H9 (cell line): ENCODE data around the gene ZNF678. TPM values are rescaled to one million over a fixed set of nuclear protein-coding genes. Genes with fewer than 3 reads are reported as not detected.

Experiments
- DNase-seq: peaks from one replicate; pipeline ENCODE4 v3.0.0-alpha.2; 2017
- H2AFZ ChIP-seq: one replicate; pipeline ENCODE4 v1.6.1; 2013; ENCODE audit warnings: mild to moderate bottlenecking, low read length, control low read depth, moderate library complexity
- H2AK5ac ChIP-seq: 2 replicates; pipeline ENCODE4 v1.6.1; 2013; ENCODE audit warnings: low read length, control low read depth, mixed read lengths; ENCODE audit not compliant: insufficient read length
- H2BK120ac ChIP-seq: one replicate; pipeline ENCODE4 v1.6.1; 2013; ENCODE audit warnings: low read depth, mild to moderate bottlenecking, low read length, control low read depth, inconsistent platforms; ENCODE audit not compliant: poor library complexity, severe bottlenecking
- H2BK12ac ChIP-seq: 2 replicates; pipeline ENCODE4 v1.6.1; 2013; ENCODE audit warnings: low read length, control low read depth, mixed read lengths, low read depth; ENCODE audit not compliant: insufficient read length
- H2BK15ac ChIP-seq: 2 replicates; pipeline ENCODE4 v1.6.1; 2013; ENCODE audit warnings: low read depth, low read length, control low read depth
- H2BK20ac ChIP-seq: one replicate; pipeline ENCODE4 v1.6.1; 2013; ENCODE audit warnings: low read depth, mild to moderate bottlenecking, low read length, control low read depth, inconsistent platforms; ENCODE audit not compliant: poor library complexity, severe bottlenecking
- H2BK5ac ChIP-seq: 2 replicates; pipeline ENCODE4 v1.6.1; 2013; ENCODE audit warnings: low read length, control low read depth, mixed read lengths; ENCODE audit not compliant: insufficient read length
- H3K14ac ChIP-seq: 2 replicates; pipeline ENCODE4 v1.6.1; 2013; ENCODE audit warnings: low read length, control low read depth; ENCODE audit not compliant: insufficient read depth
- H3K18ac ChIP-seq: 2 replicates; pipeline ENCODE4 v1.6.1; 2013; ENCODE audit warnings: low read depth, mild to moderate bottlenecking, mixed read lengths, low read length, control low read depth; ENCODE audit not compliant: insufficient read length
- H3K23ac ChIP-seq: 2 replicates; pipeline ENCODE4 v1.6.1; 2013; ENCODE audit warnings: low read length, control low read depth, mixed read lengths, low read depth; ENCODE audit not compliant: insufficient read length
- H3K23me2 ChIP-seq: 2 replicates; pipeline ENCODE4 v1.6.1; 2013; ENCODE audit warnings: low read depth, mild to moderate bottlenecking, mixed read lengths, low read length, control low read depth; ENCODE audit not compliant: insufficient read length, poor library complexity, severe bottlenecking
- H3K27ac ChIP-seq: 2 replicates; pipeline ENCODE4 v1.5.1; 2013; ENCODE audit warnings: low read length, control low read depth, mixed read lengths, low read depth; ENCODE audit not compliant: insufficient read length
- H3K27me3 ChIP-seq: 2 replicates; pipeline ENCODE4 v1.6.1; 2013; ENCODE audit warnings: low read length, control low read depth, inconsistent platforms; ENCODE audit not compliant: insufficient read depth
- H3K4ac ChIP-seq: 2 replicates; pipeline ENCODE4 v1.6.1; 2013; ENCODE audit warnings: low read depth, mild to moderate bottlenecking, control low read depth, inconsistent platforms, low read length, moderate library complexity
- H3K4me1 ChIP-seq: 2 replicates; pipeline ENCODE4 v1.6.1; 2013; ENCODE audit warnings: low read length, control low read depth, inconsistent platforms; ENCODE audit not compliant: insufficient read depth
- H3K4me2 ChIP-seq: 2 replicates; pipeline ENCODE4 v1.6.1; 2013; ENCODE audit warnings: low read length, control low read depth, mixed read lengths; ENCODE audit not compliant: insufficient read length, insufficient read depth
- H3K56ac ChIP-seq: 2 replicates; pipeline ENCODE4 v1.6.1; 2013; ENCODE audit warnings: low read depth, mild to moderate bottlenecking, mixed read lengths, low read length, control low read depth; ENCODE audit not compliant: insufficient read length
- H3K79me1 ChIP-seq: 2 replicates; pipeline ENCODE4 v1.6.1; 2013; ENCODE audit warnings: low read depth, mild to moderate bottlenecking, moderate library complexity, low read length, control low read depth, inconsistent platforms; ENCODE audit not compliant: insufficient read depth, poor library complexity, severe bottlenecking
- H3K79me2 ChIP-seq: 2 replicates; pipeline ENCODE4 v1.6.1; 2013; ENCODE audit warnings: low read length, control low read depth, inconsistent platforms; ENCODE audit not compliant: insufficient read depth
- H3K9ac ChIP-seq: 2 replicates; pipeline ENCODE4 v1.6.1; 2013; ENCODE audit warnings: low read length, control low read depth, mixed read lengths; ENCODE audit not compliant: insufficient read length; ENCODE audit errors: extremely low read depth
- H3K9me3 ChIP-seq: one replicate; pipeline ENCODE4 v1.6.1; 2013; ENCODE audit warnings: low read depth, low read length, inconsistent platforms; ENCODE audit not compliant: control insufficient read depth
- H3T11ph ChIP-seq: one replicate; pipeline ENCODE4 v1.6.1; 2013; ENCODE audit warnings: mild to moderate bottlenecking, low read length, control low read depth, inconsistent platforms
- H4K20me1 ChIP-seq: one replicate; pipeline ENCODE4 v1.6.1; 2013; ENCODE audit not compliant: control insufficient read depth, insufficient read length, insufficient read depth
- H4K5ac ChIP-seq: 2 replicates; pipeline ENCODE4 v1.6.1; 2013; ENCODE audit warnings: low read depth, mild to moderate bottlenecking, mixed read lengths, low read length, control low read depth; ENCODE audit not compliant: insufficient read length
- H4K8ac ChIP-seq: replicated peaks from 2 replicates; pipeline ENCODE4 v1.6.1; 2013; ENCODE audit warnings: low read length, control low read depth, mixed read lengths, low read depth; ENCODE audit not compliant: insufficient read length
- H4K91ac ChIP-seq: 2 replicates; pipeline ENCODE4 v1.6.1; 2013; ENCODE audit warnings: low read depth, mild to moderate bottlenecking, moderate library complexity, mixed read lengths, low read length, control low read depth; ENCODE audit not compliant: insufficient read length
- H3K27ac Mint-ChIP-seq, 3 experiments: 2 replicates in 2 of 3; 3 replicates in 1 of 3; pipeline ENCODE4 v1.8.0; 2020 to 2021; ENCODE audit warnings: mixed read lengths in 3 of 3, mild to moderate bottlenecking in 1 of 3, moderate library complexity in 1 of 3
- H3K27me3 Mint-ChIP-seq: 2 replicates; pipeline ENCODE4 v1.8.0; 2021; ENCODE audit warnings: low read depth, mild to moderate bottlenecking, moderate library complexity, mixed read lengths
- H3K36me3 Mint-ChIP-seq, 3 experiments: 2 replicates in 2 of 3; 3 replicates in 1 of 3; pipeline ENCODE4 v1.8.0; 2020 to 2021; ENCODE audit warnings: low read depth in 3 of 3, mixed read lengths in 3 of 3; ENCODE audit not compliant: insufficient read depth in 1 of 3
- H3K4me1 Mint-ChIP-seq, 2 experiments: 2 replicates each; pipeline ENCODE4 v1.8.0; 2020; ENCODE audit warnings: mixed read lengths in 2 of 2
- H3K4me3 Mint-ChIP-seq, 2 experiments: 2 replicates in 1 of 2; 3 replicates in 1 of 2; pipeline ENCODE4 v1.8.0; 2020 to 2021; ENCODE audit warnings: mild to moderate bottlenecking in 2 of 2, mixed read lengths in 2 of 2, moderate library complexity in 1 of 2
- H3K9me3 Mint-ChIP-seq, 2 experiments: 2 replicates in 1 of 2; 3 replicates in 1 of 2; pipeline ENCODE4 v1.8.0; 2020; ENCODE audit warnings: mild to moderate bottlenecking in 2 of 2, mixed read lengths in 2 of 2, moderate library complexity in 1 of 2
- WGBS: extraction: QIAGEN DNeasy Blood & Tissue Kit; methylation state at CpG from one replicate; pipeline ENCODE4 v1.1.7; 2013; ENCODE audit warnings: missing lambda C conversion rate, low lambda C conversion rate, mixed read lengths; ENCODE audit not compliant: insufficient read length; ENCODE audit errors: extremely low coverage; 5-methylcytosine and 5-hydroxymethylcytosine counted together
- total RNA-seq: library from RNA; stranded (reverse); gene quantifications from 2 replicates; pipeline ENCODE4 v1.2.1, GENCODE V29; 2021
- TF ChIP-seq, protein P1 (sequence below): fragments of 200-600 bp; sonication (generic); conservative IDR thresholded peaks from 3 replicates; pipeline ENCODE4 v1.8.0; 2021; ENCODE audit warnings: antibody characterized with exemption, mild to moderate bottlenecking

ZNF678 gene
- total RNA-seq, 1 experiment from 2014 or later, result 25.3 TPM

DNA sequence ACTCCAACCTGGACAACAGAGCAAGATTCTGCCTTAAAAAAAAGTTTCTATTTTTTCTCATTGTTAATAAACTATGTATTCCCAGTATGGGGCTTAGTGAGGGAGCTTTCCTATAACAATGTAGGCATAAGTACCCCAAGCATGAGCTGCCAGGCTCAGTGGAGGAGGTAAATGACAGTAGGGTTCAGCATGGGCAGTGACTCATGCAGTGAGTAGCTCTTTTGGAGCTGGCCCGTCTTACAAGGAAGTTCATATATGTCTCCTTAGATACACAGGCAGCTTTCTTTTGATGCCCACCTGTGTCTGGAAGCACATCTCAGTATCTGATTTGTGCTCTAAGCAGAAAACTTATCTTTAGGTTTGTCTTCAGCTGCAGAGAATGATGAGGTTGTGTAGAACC, 57.9 kb downstream of the ZNF678 start:
- no peak overlapping the region for H3T11ph ChIP-seq
- H3K56ac ChIP-seq, result no peak overlapping the region
- H2BK12ac ChIP-seq, result no peak overlapping the region
- no peak for DNase-seq
- TF ChIP-seq, protein P1, sequence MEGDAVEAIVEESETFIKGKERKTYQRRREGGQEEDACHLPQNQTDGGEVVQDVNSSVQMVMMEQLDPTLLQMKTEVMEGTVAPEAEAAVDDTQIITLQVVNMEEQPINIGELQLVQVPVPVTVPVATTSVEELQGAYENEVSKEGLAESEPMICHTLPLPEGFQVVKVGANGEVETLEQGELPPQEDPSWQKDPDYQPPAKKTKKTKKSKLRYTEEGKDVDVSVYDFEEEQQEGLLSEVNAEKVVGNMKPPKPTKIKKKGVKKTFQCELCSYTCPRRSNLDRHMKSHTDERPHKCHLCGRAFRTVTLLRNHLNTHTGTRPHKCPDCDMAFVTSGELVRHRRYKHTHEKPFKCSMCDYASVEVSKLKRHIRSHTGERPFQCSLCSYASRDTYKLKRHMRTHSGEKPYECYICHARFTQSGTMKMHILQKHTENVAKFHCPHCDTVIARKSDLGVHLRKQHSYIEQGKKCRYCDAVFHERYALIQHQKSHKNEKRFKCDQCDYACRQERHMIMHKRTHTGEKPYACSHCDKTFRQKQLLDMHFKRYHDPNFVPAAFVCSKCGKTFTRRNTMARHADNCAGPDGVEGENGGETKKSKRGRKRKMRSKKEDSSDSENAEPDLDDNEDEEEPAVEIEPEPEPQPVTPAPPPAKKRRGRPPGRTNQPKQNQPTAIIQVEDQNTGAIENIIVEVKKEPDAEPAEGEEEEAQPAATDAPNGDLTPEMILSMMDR, result no peak
- Mint-ChIP-seq H3K4me1 (peaks cover 18 to 34% of the 10 kb centered on the region in 2 experiments), H3K27ac (no peak overlapping the region), H3K9me3 (peaks cover 31 to 82% of the 10 kb centered on the region in 2 experiments; a peak in 4 of 5 replicates), H3K36me3 (peaks cover 33 to 72% (median 64%) of the 10 kb centered on the region in 3 experiments), H3K27me3 (peaks cover 2% of the 10 kb centered on the region; the same call in 1 of the 2 replicates), H3K4me3 (no peak overlapping the region)
- no peaks in the 10 kb centered on the region for H3K9me3 ChIP-seq
- no peaks in the 10 kb centered on the region for H3K79me1 ChIP-seq
- no peak overlapping the region for H3K18ac ChIP-seq
- no peak overlapping the region for H3K4me2 ChIP-seq
- H4K91ac ChIP-seq, result no peak overlapping the region
- no peaks in the 10 kb centered on the region for H4K20me1 ChIP-seq
- H2BK5ac ChIP-seq, result no peak overlapping the region
- no peak overlapping the region for H2BK120ac ChIP-seq
- peaks cover 2% of the 10 kb centered on the region; the same call in 1 of the 2 replicates for H3K79me2 ChIP-seq
- no peaks in the 10 kb centered on the region for H3K23me2 ChIP-seq
- no peaks in the 10 kb centered on the region for H3K27me3 ChIP-seq
- WGBS, result no CpG with 5 or more reads among the region's 1 CpG
- H3K23ac ChIP-seq, result no peak overlapping the region
- H2BK20ac ChIP-seq, result no peak overlapping the region
- H2BK15ac ChIP-seq, result no peak overlapping the region
- no peak overlapping the region for H4K8ac ChIP-seq
- no peak overlapping the region for H3K9ac ChIP-seq
- H3K4me1 ChIP-seq, result no peaks in the 10 kb centered on the region
- H2AK5ac ChIP-seq, result no peak overlapping the region
- no peak overlapping the region for H2AFZ ChIP-seq
- no peak overlapping the region for H4K5ac ChIP-seq
- no peak overlapping the region for H3K4ac ChIP-seq
- no peak overlapping the region for H3K14ac ChIP-seq
- H3K27ac ChIP-seq, result no peak overlapping the region
